Measurements from ENCODE around the gene BRD2.

Gene BRD2

GRCh38 chr6:32949113-32949512 is 19.3 kb upstream of the BRD2 start:
- no peak for DNase-seq (ENCODE audit: low read depth, low spot score)

GRCh38 chr6:32950010-32950409 is 18.4 kb upstream of the BRD2 start:
- no peak for DNase-seq (ENCODE audit: low read depth, low spot score)

GRCh38 chr6:32950449-32950848 is 17.9 kb upstream of the BRD2 start:
- DNase-seq (ENCODE audit: low read depth, low spot score), result no peak

- peak; percentile 96 for DNase-seq (ENCODE audit: low read depth, low spot score)
Observed at GRCh38 chr6:32952817-32953739, 15.3 kb upstream of the BRD2 start, which contains the start of gene HLA-DMA. HLA-DMA (minus strand) TSS chr6:32953097; CDS start chr6:32953036, 61 bp downstream.

GRCh38 chr6:32953775-32954174 is 14.6 kb upstream of the BRD2 start:
- no peak for DNase-seq (ENCODE audit: low read depth, low spot score)

- DNase-seq (ENCODE audit: low read depth, low spot score), result no peak
Observed at GRCh38 chr6:32954267-32954666, 14.1 kb upstream of the BRD2 start.

GRCh38 chr6:32954986-32955802 is 13.2 kb upstream of the BRD2 start:
- peak; percentile 66 for DNase-seq (ENCODE audit: low read depth, low spot score)

- no peak for DNase-seq (ENCODE audit: low read depth, low spot score)
Observed at GRCh38 chr6:32956176-32956575, 12.2 kb upstream of the BRD2 start.

- DNase-seq (ENCODE audit: low read depth, low spot score), result no peak
Observed at GRCh38 chr6:32960563-32960962, 7.8 kb upstream of the BRD2 start.

- DNase-seq (ENCODE audit: low read depth, low spot score), result no peak
Observed at GRCh38 chr6:32962213-32962826, 6.1 kb upstream of the BRD2 start.

- no peak for DNase-seq (ENCODE audit: low read depth, low spot score)
Observed at GRCh38 chr6:32963866-32964265, 4.5 kb upstream of the BRD2 start.

GRCh38 chr6:32964776-32965175 is 3.6 kb upstream of the BRD2 start:
- DNase-seq (ENCODE audit: low read depth, low spot score), result no peak

- DNase-seq (ENCODE audit: low read depth, low spot score), result peak; percentile 70
Observed at GRCh38 chr6:32967151-32968091, 973 bp upstream of the BRD2 start.

GRCh38 chr6:32968867-32969684 is 682 bp downstream of the BRD2 start:
- peak; percentile 83 for DNase-seq (ENCODE audit: low read depth, low spot score)

GRCh38 chr6:32969685-32970412 is 1.5 kb downstream of the BRD2 start:
- DNase-seq (ENCODE audit: low read depth, low spot score), result peak; percentile 93

- peak; percentile 73 for DNase-seq (ENCODE audit: low read depth, low spot score)
Observed at GRCh38 chr6:32970413-32971241, 2.2 kb downstream of the BRD2 start.

GRCh38 chr6:32971242-32971580 is 2.8 kb downstream of the BRD2 start:
- no peak for DNase-seq (ENCODE audit: low read depth, low spot score)

- DNase-seq (ENCODE audit: low read depth, low spot score), result peak; percentile 100
Observed at GRCh38 chr6:32971581-32972352, 3.4 kb downstream of the BRD2 start.
